MM.1S (cell line): Measurements from ENCODE around the gene THAP12.

ENCODE experiments used
- DNase-seq: peaks from one replicate; pipeline ENCODE4 v3.0.0-alpha.2; 2015
- H2AFZ ChIP-seq: fragments of 300-600 bp; sonication (generic); 2 replicates; pipeline ENCODE4 v1.6.0; 2016; ENCODE audit warnings: antibody characterized with exemption, low read length
- H3F3A ChIP-seq: fragments of 300-600 bp; sonication (generic); 2 replicates; pipeline ENCODE4 v1.6.1; 2016; ENCODE audit warnings: mild to moderate bottlenecking, antibody characterized with exemption, low read length, moderate library complexity, mixed read lengths; ENCODE audit not compliant: insufficient read depth
- H3K27ac ChIP-seq: fragments of 300-600 bp; sonication (generic); 2 replicates; pipeline ENCODE4 v1.5.1; 2016; ENCODE audit warnings: mild to moderate bottlenecking, low read length
- H3K27me3 ChIP-seq: fragments of 300-600 bp; sonication (generic); replicated peaks from 2 replicates; pipeline ENCODE4 v1.6.0; 2016; ENCODE audit warnings: low read length; ENCODE audit not compliant: insufficient read depth
- H3K36me3 ChIP-seq: fragments of 300-600 bp; sonication (generic); replicated peaks from 2 replicates; pipeline ENCODE4 v1.6.1; 2016; ENCODE audit warnings: mild to moderate bottlenecking, low read length, mixed read lengths; ENCODE audit not compliant: insufficient read depth
- H3K4me1 ChIP-seq: fragments of 300-600 bp; sonication (generic); 2 replicates; pipeline ENCODE4 v1.6.1; 2016; ENCODE audit warnings: low read length, mixed read lengths
- H3K4me2 ChIP-seq: fragments of 300-600 bp; sonication (generic); 2 replicates; pipeline ENCODE4 v1.6.0; 2016; ENCODE audit warnings: low read depth, low read length
- H3K4me3 ChIP-seq: fragments of 300-600 bp; sonication (generic); 2 replicates; pipeline ENCODE4 v1.5.1; 2016; ENCODE audit warnings: low read length, mixed read lengths
- H3K79me2 ChIP-seq: fragments of 300-600 bp; sonication (generic); 2 replicates; pipeline ENCODE4 v1.6.1; 2016; ENCODE audit warnings: mixed run types, low read length, mixed read lengths
- H3K9ac ChIP-seq: fragments of 300-600 bp; sonication (generic); 2 replicates; pipeline ENCODE4 v1.6.1; 2016; ENCODE audit warnings: low read length, mixed read lengths
- H3K9me2 ChIP-seq: fragments of 300-600 bp; sonication (generic); replicated peaks from 2 replicates; pipeline ENCODE4 v1.6.1; 2016; ENCODE audit warnings: mild to moderate bottlenecking, low read length, mixed read lengths; ENCODE audit not compliant: insufficient read depth
- H3K9me3 ChIP-seq: fragments of 300-600 bp; sonication (generic); replicated peaks from 2 replicates; pipeline ENCODE4 v1.6.1; 2016; ENCODE audit warnings: mild to moderate bottlenecking, low read length, mixed read lengths; ENCODE audit not compliant: insufficient read depth
- H4K20me1 ChIP-seq: fragments of 300-600 bp; sonication (generic); 2 replicates; pipeline ENCODE4 v1.6.1; 2016; ENCODE audit warnings: mild to moderate bottlenecking, low read length, moderate library complexity, mixed read lengths; ENCODE audit not compliant: insufficient read depth
- EZH2 ChIP-seq: fragments of 300-600 bp; sonication (generic); optimal IDR thresholded peaks from 2 replicates; pipeline ENCODE3; 2017; ENCODE audit warnings: low read depth, mild to moderate bottlenecking, antibody characterized with exemption, low read length, mixed read lengths
- EZH2phosphoT487 ChIP-seq: fragments of 300-600 bp; sonication (generic); IDR thresholded peaks from 2 replicates; pipeline ENCODE4 v1.6.1; 2018; ENCODE audit warnings: antibody characterized with exemption, low read length
- TF ChIP-seq, protein P1 (sequence below): fragments of 300-600 bp; sonication (generic); IDR thresholded peaks from 2 replicates; pipeline ENCODE4 v1.5.1; 2016; ENCODE audit warnings: antibody characterized with exemption, low read length, mixed read lengths

THAP12 gene

DNA sequence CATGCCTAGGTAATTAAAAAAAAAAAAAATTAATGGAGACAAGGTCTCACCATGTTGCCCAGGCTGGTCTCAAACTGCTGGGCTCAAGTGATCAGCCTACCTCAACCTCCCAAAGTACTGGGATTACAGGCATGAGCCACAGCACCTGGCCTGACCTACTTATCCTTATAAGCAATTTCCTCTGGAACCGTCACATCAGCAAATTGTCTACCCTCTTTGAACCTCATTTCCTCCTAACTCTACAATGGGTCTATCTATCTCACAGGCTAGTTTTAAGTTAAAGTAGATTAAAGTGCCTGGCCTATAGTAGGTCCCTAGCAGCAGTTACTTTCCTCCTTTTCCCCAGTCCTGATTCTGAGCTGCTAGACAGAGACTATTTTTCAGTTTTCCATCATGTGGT is 43.5 kb downstream of the THAP12 start:
- Histone ChIP-seq H3K9me2 (no peaks in the 10 kb centered on the region), H3K9me3 (no peaks in the 10 kb centered on the region), H3K4me3 (no peak overlapping the region), H3K36me3 (no peaks in the 10 kb centered on the region), H3K4me1 (no peaks in the 10 kb centered on the region), H3K27ac (no peak overlapping the region), H2AFZ (no peak overlapping the region), H3K27me3 (no peaks in the 10 kb centered on the region), H4K20me1 (no peaks in the 10 kb centered on the region), H3K9ac (no peak overlapping the region), H3K79me2 (no peaks in the 10 kb centered on the region), H3K4me2 (no peak overlapping the region), H3F3A (no peaks in the 10 kb centered on the region)
- DNase-seq: no peak
- TF ChIP-seq, protein P1, sequence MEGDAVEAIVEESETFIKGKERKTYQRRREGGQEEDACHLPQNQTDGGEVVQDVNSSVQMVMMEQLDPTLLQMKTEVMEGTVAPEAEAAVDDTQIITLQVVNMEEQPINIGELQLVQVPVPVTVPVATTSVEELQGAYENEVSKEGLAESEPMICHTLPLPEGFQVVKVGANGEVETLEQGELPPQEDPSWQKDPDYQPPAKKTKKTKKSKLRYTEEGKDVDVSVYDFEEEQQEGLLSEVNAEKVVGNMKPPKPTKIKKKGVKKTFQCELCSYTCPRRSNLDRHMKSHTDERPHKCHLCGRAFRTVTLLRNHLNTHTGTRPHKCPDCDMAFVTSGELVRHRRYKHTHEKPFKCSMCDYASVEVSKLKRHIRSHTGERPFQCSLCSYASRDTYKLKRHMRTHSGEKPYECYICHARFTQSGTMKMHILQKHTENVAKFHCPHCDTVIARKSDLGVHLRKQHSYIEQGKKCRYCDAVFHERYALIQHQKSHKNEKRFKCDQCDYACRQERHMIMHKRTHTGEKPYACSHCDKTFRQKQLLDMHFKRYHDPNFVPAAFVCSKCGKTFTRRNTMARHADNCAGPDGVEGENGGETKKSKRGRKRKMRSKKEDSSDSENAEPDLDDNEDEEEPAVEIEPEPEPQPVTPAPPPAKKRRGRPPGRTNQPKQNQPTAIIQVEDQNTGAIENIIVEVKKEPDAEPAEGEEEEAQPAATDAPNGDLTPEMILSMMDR: no peak
- TF ChIP-seq EZH2phosphoT487 (no peak), EZH2 (no peak)

DNA sequence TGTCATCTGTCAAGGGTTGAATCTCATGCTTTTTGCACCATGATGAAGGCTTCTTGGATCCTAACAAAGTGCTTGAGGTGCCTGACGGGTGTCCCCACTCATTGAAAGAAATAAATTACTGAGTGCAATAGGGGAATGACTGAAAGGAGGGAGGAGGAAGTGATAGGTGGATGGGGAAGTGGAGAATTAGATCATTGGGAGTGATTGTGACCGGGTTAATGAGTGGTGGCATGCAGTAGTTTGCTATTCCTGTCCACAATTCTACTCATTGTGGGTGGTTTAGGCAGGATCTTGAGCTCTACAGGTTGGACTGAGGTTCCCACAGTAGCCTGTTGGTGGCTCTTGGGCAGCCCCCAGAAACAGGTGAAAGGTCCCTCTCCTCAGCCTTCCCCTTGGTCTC is 44.3 kb downstream of the THAP12 start:
- H3K9ac ChIP-seq: no peak overlapping the region
- TF ChIP-seq, protein P1: no peak
- TF ChIP-seq EZH2: no peak

DNA sequence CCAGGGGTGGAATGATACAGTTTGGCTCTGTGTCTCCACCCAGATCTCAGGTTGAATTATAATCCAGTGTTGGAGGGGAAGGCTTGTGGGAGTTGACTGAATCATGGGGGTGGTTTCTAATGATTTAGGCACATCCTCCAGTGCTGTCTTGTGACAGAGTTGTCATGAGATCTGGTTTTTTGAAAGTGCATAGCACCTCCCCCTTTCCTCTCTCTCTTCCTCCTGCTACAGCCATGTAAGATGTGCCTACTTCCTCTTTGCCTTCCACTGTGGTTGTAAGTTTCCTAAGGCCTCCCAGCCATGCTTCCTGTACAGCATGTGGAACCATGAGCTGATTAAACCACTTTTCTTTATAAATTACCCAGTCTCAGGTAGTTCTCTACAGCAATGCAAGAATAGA is 45.1 kb downstream of the THAP12 start:
- H3K4me3 ChIP-seq: no peak overlapping the region
- TF ChIP-seq EZH2: no peak
- TF ChIP-seq EZH2phosphoT487: no peak
- TF ChIP-seq, protein P1: no peak
- no peaks in the 10 kb centered on the region for H4K20me1 ChIP-seq
- H3K27me3 ChIP-seq: no peaks in the 10 kb centered on the region
- no peaks in the 10 kb centered on the region for H3K9me3 ChIP-seq
- H3K4me2 ChIP-seq: no peak overlapping the region
- no peaks in the 10 kb centered on the region for H3F3A ChIP-seq
- no peak overlapping the region for H3K27ac ChIP-seq
- no peak overlapping the region for H3K9ac ChIP-seq
- H3K4me1 ChIP-seq: no peaks in the 10 kb centered on the region
- H3K9me2 ChIP-seq: no peaks in the 10 kb centered on the region
- no peaks in the 10 kb centered on the region for H3K36me3 ChIP-seq
- DNase-seq: no peak
- H2AFZ ChIP-seq: no peak overlapping the region
- H3K79me2 ChIP-seq: no peaks in the 10 kb centered on the region

More for the DNA sequence above, 44.3 kb downstream of the THAP12 start:
- Histone ChIP-seq H3K9me3 (no peaks in the 10 kb centered on the region), H3K4me3 (no peak overlapping the region), H3K27me3 (no peaks in the 10 kb centered on the region), H3K36me3 (no peaks in the 10 kb centered on the region), H3K9me2 (no peaks in the 10 kb centered on the region), H3K4me1 (no peaks in the 10 kb centered on the region), H3K4me2 (no peak overlapping the region), H3F3A (no peaks in the 10 kb centered on the region), H3K27ac (no peak overlapping the region), H2AFZ (no peak overlapping the region), H4K20me1 (no peaks in the 10 kb centered on the region), H3K79me2 (no peaks in the 10 kb centered on the region)
- no peak for DNase-seq
